Putamen (tissue), 1 donor: ENCODE measurements around the gene SLC6A12.
A peak's percentile ranks its signal among the peaks of the same experiment; 100 is the strongest.

Experiments
- DNase-seq: peaks from one replicate; pipeline ENCODE4 v3.0.0-alpha.2; 2016; ENCODE audit warnings: low spot score

Gene SLC6A12

DNA sequence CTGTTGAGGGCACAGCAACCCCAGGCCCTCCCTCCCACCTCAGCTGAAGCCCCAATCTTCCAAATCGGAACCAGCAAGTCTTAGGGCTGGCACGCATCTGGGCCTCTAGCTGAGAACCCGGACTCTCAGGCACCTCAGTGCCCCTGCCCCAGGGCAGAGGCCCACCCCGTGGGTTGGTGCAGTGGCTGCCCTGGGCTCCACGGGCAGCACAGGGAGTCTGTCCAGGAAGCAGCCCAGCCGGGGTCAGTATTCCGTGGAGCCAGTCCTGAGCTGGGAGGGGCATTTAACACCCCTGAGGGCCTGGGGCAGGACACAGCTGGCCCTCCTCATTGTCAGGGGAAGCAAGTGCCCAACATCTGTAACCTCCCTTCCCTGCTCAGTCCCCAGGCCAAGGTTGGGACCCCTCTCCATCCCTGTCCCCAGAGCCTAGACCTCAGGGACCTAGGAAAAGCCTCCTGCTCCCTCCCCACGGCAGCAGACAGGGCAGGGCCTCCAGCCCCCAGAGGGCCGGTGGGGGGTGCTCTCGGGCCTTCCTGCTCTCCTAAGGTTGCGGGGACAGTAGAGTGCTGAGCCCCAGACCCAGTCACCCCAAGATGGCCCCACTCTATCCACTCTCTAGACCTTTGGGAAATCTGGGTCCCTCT lies 36.5 kb downstream of the SLC6A12 start:
- DNase-seq, result no peak

DNA sequence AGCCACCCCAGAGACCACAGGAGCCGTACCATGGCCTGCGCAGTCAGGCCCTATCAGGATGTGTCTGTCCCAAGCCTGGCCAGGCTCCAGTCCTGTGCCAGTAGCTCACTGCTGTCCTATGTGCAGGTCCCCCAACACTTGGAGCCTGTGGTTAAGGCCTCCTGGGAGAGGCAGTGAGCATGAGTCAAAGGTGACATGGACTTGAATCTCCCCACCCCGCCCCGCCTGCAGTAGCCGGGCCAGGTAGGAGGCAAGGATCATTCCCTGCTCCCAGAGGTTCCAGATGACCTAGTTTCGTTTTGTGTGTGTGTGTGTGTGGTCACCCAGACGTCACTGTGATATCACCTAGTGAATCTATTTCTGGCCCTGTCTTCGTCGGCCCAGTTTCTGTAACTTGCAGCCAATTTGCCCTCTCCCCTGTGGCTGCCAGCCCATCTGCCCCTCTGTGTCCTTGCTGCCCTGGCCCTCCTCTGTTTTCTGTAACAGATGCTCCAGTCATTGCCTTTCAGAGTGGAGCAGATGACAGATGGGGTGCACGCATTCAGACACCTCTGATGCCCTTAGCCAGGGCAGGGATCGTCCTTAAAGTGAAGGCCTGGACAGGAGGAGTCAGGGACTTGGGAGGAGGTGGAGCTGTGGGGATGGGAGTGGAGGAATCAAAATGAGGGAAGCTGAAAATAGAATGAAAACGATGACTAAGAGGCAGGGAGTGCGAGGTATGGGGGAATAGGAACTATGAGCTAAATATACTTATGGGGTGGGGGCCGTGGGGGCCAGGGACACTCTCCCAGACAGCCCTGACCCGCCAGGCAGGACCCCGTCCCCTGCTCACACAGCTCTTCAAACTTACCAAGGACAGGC lies 37.4 kb downstream of the SLC6A12 start:
- peak; percentile 59 for DNase-seq

DNA sequence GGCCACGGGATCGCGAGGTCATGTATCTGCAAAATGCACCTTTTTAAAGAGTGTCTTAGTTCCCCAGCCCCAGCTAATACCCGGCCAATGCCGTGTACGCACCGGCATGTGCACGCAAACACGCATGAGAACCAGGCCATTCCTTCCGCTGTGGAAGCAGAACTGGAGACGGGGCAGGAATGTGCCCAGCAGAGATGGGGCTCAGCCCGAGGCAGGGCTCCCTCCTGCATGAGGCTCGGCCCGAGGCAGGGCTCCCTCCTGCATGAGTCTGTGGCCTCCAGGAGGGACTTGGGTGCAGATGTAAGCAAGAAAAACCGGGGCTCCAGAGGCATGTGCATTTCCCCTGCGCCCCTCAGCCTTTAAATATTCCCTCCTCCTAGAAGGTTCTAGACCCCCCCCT lies 38.2 kb downstream of the SLC6A12 start:
- no peak for DNase-seq

DNA sequence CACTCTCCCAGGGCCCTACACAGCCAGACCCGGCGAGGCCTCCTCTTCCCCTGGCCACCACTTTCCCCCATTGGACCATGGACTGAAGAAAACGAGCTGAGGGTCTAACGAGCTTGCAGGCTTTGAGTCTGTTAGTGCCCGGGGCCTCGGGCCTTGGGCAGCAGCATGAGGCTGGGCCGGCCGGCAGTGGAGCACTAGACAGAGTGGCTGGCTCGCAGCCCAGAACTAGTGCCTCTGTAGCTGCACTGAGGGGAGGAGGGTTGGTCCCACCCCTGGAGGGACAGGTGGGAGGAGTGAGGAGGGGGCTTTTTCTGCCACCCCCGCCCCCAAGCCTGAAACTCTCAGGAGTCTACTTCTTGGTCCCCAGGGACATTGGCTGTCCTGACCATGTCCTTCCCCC lies 38.7 kb downstream of the SLC6A12 start:
- DNase-seq, result no peak

DNA sequence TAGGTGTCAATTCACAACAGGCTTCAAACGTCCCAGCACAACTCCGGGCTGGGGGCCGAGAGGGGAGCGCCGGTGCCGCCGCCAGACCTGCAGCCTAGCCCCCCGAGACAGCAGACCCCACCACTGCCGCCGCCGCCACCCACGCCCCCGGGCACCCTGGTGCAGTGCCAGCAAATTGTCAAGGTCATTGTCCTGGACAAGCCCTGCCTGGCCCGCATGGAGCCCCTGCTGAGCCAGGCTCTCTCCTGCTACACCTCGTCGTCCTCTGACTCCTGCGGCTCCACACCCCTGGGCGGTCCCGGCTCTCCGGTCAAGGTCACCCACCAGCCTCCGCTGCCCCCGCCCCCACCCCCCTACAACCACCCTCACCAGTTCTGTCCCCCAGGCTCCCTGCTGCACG lies 39.4 kb downstream of the SLC6A12 start:
- no peak for DNase-seq

DNA sequence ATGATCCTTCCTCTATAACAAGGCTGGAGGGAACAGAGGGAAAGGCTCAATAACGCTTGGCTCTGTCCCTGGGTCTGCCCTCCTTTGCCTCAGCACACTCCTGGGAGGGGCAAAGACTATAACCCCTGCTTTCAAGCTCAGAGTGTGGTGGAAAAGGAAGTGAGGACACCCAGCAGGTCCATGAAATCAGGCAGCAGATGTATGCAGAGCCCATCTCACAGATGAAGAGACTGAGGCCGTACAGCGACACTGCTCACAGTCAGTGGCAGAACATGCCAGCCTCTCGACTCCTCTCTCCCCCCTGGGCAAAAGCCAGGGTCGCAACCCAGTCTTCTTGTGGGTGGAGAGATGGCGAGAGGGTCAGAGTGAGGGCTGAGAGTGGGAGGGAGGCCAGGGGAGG lies 39.8 kb downstream of the SLC6A12 start:
- DNase-seq, result no peak

DNA sequence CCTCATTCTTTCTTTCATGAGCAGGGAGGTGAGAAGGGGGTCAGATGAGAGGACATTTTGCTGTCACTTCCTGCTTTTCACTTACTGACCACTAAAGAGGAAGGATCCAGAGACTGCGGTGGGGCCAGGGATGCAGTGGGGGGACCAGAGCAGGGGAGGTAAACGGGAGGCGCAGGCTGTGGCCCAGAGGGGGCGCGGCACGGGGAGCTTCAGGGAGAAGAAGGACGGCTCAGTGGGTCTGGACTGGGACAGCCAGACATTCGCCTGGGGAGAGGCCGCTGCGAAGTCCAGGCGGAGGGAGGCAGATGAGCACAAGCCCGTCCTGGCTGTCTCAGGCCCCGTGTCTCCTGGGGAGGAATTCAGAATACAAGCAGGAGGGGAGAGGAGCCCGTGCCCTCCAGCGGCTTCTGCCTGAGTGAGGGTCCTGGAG lies 41.2 kb downstream of the SLC6A12 start:
- no peak for DNase-seq

DNA sequence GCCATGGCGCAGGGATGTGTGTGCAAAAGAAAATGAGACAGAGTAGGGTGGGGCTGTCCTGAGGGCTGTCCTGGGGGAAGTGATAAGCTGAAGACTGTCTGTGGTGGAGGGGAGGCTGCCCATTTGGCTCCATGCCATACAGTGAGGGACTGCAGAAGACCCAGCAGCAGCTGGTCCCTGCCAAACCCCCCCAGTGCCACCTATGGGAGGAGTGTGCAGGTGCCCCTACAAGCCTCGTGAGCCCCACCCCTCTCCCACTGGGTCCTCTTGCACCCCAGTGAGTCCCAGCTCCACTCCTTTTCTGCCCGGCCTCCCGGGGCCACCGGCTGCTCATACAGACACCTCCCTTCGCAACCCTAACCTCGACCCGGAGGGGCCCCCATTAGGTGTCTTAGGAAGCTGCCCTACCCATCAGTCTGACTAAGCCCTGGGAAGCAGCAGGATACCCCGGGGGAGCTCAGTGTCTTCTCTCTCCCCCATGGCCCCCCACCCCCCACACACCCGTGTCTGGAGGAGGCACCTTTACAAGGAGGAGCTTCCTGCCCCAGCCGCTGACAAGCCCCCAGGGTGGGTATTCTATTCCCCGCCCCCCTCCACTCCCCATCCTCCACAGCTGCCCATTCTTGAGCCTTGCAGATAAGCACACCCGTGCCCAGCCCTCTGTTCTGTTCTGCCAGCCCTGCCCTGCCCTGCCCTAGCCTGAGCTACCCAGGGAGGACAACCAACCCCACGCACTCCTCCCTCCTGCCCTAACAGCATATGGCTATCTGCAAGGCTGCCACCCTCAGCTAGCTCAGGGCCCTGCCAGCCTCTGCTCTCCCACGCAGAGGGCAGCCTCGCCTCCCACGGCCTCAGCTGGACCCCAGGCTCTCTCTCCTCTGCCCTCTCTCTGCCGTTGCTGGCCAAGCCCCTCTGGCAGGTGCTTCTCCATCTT lies 41.9 kb downstream of the SLC6A12 start:
- no peak for DNase-seq

DNA sequence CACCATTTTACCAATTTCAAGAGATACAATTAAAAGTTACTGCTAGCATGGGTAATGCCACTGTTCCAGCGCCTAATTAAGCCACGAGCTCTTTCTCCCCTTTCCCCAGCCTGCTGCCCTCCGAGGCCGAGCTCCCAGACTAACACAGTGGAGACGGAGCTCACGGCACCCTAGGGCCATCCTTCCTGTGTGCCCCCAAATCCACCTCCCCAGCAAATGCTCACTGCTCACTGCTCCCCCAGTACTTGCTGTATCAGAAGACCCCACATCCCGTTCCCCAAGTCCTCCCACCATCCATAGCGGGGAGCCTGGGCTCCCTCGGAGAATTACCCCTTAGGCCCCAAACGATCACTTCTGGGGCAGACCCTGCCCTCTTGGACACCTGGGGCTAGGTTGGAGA lies 42.7 kb downstream of the SLC6A12 start:
- no peak for DNase-seq

DNA sequence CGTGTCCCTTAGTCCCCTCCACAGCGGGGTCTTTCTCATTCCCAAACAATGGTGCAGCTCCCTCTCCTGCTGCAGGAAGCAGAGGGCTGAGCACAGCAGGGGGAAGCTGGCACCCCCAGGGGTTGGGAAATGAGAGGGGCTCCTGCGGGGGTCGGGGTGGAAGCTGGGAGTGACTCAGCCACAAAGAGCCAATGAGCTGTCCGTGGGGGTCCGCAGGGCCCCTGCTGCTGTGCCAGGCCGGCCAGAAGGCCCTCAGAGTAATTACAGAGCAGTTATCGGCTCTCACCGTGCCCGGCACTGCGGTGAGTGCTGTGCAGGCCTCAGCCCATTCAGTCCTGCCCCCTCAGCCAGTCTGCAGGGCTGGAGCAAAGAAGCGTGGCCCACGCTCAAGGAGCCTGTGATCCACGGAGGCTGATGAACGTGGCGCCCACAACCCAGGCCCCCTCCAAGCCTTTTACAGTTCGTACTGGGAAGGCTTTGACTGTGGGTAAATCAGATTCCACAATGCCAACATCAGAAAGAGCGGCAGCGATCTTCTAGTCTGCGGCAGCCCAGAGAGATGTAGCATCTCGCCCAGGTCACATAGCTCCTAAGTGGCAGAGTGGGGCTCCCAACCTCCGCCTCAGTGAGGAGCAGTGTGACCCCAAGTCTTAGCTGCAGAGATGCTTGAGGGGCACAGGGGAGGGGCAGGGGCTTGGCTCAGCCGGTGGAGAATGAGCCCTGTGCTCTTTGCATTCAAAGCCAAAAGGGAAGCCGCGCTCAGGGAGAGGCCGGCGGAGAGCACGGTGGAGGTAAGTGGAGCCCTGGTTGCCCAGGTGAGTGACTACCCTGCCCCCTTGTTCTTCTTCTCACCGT lies 43.4 kb downstream of the SLC6A12 start:
- no peak for DNase-seq

DNA sequence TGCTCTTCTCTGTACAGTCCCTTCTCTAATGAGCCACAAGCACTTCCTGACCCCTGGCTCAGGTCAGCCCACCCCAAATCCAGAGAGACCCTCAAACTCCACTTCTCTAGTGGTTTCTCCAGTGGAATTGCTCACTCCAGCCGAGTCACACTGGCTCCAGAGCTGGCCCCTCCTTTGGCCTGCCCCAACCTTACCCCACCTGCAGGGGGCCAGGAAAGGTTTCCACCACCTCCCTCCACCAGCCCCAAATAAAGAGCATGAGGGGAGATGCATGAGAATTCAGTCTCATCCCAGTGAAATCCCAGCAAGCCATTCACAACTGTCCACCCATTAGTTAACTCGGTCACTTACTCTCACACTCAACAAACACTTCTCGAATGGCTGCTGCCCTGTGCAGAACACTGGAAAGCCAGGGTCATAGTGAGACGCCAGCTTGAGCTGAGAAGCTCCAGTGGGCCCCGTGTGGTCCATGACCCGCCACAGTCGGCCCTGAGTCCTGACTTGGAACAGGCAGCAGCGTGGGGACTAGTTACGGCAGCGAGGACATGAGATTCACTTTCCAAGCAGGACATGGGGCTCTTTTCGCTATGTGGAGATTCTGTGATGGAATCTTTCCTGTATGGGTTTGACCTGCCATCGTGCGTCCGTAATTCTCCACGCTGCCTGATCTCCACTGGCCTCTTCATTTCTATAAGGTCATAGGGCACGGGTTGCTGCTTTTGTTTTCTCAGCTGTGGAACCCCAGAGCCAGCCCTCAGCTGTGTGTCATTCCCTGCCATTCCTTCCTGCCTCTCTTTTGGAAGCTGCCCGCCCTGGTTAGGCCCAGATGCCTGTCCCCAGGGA lies 44.2 kb downstream of the SLC6A12 start:
- no peak for DNase-seq

DNA sequence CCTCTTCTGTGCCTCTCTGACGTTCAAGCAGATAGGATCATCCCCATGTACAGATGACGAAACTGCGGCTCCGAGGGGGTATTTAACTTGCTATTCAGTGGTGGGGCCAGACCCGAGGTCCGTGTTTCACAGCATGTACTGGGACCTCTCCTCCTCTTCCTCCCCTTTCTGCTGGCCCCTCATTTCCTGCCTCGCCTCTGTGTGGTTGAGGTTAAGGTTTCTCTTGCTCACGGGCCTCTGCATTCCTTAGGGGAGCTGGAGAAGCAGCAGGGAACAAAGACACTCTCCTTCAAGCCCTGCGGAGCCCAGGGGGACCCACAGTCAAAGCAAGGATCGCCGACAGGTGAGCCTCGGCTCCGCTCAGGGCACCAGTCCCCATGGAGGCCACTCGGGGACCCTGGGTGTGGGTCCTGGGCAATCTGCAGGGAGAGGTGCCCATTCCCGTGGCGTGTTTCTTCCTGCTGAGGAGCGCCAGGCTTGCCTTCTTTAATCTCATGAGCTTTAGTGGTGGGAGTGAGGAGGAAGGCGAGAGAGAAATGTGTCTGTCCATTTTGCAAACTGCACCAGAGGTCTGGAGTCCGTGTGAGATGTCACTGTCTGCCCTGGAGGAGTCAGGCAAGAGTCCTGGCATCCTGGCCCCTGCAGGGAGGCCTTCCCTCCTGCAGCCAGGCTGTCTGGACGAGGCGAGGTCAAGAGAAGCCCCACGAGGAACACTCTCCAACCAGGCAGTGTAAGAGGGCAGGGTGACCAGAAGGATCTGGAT lies 45.0 kb downstream of the SLC6A12 start:
- DNase-seq, result no peak

DNA sequence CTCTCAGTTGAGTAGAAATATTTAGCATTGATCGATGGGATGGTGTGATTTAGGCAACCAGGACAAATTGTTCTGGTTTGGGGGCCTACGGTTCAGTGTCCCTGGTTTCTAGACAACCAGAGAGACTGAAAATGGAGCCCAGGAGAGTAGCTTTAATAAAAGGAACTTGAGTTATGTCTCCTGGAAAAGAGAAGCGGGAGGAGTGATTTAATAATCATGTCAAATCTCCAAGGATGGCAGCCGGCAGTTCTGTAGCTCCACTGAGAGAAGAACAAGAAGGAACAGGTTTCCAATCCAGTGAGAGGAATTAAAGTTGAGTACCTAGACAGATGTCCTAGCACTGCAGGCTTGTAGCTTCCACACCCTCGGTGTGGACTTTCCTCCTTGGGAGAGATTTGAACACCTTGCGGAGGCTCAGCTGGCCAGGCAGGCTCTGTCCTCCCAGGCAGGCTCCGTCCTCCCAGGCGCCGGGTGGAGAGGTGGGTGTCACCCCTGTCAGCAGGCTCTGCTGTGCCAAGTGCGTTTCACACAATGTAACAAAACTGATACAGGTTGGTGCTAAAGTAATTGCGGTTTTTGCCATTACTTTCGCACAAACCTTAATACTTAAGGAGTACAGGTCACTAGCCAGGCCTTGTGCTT lies 45.9 kb downstream of the SLC6A12 start:
- no peak for DNase-seq

DNA sequence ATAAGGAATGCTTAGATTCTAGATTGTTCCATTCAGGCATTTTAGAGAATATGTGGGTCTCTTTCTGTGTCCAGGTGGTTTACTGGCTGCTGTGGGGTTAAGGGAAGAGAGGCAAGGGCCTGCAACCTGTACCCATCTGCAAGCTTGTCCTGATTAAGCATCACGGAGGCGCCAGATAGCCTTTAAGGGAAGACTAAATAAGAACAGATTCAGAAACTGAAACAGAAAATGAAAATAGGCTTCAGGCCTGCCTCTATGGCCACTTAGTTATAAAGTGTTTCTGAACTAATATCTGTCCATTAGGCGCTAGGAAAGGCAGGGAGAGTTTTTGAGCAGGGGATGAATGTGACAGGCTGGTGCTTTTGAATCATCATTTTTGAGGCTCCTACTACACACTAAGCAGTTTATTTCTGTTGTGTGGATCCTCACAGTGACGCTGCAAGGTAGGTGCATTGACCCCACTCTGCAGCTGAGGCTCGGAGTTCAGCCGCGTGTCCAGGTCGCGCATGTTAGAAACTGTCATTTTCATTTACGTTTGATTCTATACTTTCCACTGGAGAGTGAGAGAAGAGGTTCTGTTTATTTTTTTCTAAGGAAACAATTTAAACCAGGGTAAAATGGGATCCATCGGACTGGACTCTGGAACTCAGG lies 47.4 kb downstream of the SLC6A12 start:
- DNase-seq, result no peak

DNA sequence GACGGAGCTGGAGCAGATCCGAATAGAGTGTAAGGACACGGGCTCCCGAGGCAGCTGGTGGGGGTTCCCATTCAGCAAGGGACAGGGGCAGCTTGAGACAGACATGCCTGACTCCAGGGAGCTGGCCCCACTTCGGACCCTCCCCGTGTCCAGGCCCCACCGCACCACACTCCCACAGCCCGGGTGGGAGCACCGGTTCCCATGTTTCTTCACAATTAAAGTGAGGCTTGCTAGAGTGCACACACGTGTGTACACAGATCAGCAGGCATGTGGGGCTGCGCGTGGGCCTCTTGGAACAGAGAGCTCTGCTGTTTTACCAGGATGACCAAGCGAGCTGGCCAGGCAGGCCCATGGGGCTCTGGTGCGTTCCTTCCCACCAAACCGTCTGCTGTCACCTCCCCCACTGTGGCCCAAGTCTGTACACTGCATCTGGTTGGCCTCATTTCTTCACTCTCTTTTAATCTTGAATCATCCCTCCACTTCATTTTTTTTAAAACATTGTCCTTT lies 48.0 kb downstream of the SLC6A12 start:
- no peak for DNase-seq

DNA sequence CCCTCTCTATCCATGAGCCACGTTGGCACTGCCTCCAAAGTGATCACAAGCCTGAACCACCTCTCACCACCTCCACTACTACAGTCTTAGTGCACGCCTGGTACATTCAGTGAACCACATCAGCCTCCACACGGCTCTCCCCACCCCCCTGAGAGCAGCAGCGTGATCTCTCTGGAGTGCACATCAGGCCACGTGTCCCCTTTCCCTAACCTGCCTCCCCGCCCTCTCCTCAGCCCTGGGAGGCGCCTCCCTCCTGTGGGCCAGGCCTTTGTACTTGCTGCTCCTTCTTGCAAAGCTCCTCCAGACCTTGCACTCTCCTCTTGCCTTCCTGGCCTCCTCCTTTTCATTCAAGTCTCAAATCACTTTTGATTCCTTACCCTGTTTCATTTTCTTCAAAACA lies 49.8 kb downstream of the SLC6A12 start:
- peak; percentile 75 for DNase-seq

DNA sequence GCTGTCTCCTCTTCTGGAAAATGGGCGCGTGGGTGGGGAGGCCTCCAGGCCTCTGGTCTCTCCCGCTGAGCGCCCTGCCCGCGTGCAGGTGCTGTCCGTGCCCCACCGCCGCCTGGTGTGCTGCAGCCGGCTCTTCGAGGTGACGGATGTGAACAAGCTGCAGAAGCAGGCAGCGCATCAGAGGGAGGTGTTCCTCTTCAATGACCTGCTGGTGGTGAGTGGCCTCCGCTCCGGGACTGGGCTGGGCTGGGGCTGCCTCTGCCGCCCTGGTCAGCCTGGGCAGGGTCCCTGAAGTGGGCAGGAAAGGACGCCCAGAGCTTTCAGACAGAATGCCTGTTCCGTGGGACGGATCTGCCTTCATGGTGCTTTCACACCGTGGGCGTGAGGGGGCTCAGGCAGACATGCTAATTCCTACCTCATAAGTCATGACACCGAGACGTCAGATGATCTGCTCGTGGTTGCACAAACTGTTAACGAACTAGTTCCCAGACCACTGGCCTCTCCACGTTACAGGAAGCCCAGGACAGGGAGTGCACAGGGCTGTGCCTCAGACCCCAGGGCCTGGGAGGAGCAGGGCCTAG lies 50.5 kb downstream of the SLC6A12 start:
- no peak for DNase-seq
